Measurements from ENCODE around the gene SEZ6.

Gene SEZ6

DNA sequence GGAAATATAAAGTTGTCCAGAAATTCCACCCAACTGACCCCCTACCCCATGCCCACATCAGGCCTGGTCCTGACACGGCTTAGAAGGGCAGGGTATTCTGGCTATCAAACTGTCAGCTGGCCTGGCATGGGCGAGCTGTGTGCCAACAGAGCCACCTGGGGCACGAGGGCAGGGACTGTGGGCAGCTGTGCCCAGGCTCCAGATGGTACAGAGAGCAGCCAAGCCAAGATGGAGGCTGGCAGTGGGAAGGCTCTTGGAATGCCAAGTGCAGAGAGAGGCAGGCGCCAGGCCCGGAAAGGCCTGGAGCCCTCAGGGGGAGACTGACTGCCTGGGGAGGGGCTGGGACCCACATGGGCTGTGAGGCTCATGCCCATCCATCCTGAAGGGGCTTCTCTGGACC lies 30.2 kb downstream of the SEZ6 start:
- Histone ChIP-seq H2AFZ (ENCODE audit: low read length) (no peak overlapping the region), H3K79me2 (ENCODE audit: low read length) (no peaks in the 10 kb centered on the region), H3K36me3 (replicated peaks; ENCODE audit: insufficient read depth, low read length) (no peaks in the 10 kb centered on the region), H3K9ac (ENCODE audit: low read length) (no peak overlapping the region), H3F3A (ENCODE audit: insufficient read depth, low read length) (no peaks in the 10 kb centered on the region), H4K20me1 (ENCODE audit: insufficient read depth, low read length) (no peaks in the 10 kb centered on the region), H3K9me3 (replicated peaks; ENCODE audit: insufficient read depth, low read length) (no peaks in the 10 kb centered on the region), H3K4me2 (ENCODE audit: low read depth, low read length) (no peak overlapping the region), H3K9me2 (replicated peaks; ENCODE audit: insufficient read depth, low read length) (no peaks in the 10 kb centered on the region), H3K27ac (ENCODE audit: low read length) (no peak overlapping the region), H3K27me3 (replicated peaks; ENCODE audit: insufficient read depth, low read length) (no peaks in the 10 kb centered on the region), H3K4me1 (ENCODE audit: low read length) (no peaks in the 10 kb centered on the region), H3K4me3 (ENCODE audit: low read length) (no peak overlapping the region)
- TF ChIP-seq, protein P1, sequence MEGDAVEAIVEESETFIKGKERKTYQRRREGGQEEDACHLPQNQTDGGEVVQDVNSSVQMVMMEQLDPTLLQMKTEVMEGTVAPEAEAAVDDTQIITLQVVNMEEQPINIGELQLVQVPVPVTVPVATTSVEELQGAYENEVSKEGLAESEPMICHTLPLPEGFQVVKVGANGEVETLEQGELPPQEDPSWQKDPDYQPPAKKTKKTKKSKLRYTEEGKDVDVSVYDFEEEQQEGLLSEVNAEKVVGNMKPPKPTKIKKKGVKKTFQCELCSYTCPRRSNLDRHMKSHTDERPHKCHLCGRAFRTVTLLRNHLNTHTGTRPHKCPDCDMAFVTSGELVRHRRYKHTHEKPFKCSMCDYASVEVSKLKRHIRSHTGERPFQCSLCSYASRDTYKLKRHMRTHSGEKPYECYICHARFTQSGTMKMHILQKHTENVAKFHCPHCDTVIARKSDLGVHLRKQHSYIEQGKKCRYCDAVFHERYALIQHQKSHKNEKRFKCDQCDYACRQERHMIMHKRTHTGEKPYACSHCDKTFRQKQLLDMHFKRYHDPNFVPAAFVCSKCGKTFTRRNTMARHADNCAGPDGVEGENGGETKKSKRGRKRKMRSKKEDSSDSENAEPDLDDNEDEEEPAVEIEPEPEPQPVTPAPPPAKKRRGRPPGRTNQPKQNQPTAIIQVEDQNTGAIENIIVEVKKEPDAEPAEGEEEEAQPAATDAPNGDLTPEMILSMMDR (IDR thresholded peaks at IDR 0.05; ENCODE audit: low read length): no peak
- TF ChIP-seq EZH2phosphoT487 (IDR thresholded peaks at IDR 0.05; ENCODE audit: low read length) (no peak), EZH2 (optimal IDR thresholded peaks at IDR 0.05; ENCODE audit: low read depth, low read length) (no peak)
- no peak for DNase-seq

DNA sequence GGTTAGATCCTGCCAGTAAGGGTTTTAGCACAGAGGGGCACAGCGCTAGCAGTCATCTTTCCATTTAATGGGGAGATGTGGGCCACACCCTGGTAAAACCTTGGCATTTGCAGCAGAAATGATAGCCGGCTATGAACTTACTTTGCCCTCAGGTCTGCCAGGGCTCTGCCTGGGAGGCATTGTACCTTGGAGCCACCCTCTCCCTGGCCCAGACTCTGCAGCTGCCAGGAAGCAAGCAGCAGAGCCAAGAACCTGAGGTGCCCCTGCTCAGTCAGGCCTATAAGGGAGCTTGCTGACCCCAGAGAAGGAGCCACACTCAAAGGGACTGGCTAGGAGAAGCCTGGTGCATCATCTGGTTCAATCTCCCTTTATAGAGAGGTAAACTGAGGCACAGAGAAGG lies 30.8 kb downstream of the SEZ6 start:
- no peaks in the 10 kb centered on the region for H3K27me3 ChIP-seq (replicated peaks; ENCODE audit: insufficient read depth, low read length)
- no peak for DNase-seq
- no peaks in the 10 kb centered on the region for H3K9me3 ChIP-seq (replicated peaks; ENCODE audit: insufficient read depth, low read length)
- H3F3A ChIP-seq (ENCODE audit: insufficient read depth, low read length): no peaks in the 10 kb centered on the region
- H3K79me2 ChIP-seq (ENCODE audit: low read length): no peaks in the 10 kb centered on the region
- H3K4me2 ChIP-seq (ENCODE audit: low read depth, low read length): no peak overlapping the region
- no peak overlapping the region for H3K27ac ChIP-seq (ENCODE audit: low read length)
- H2AFZ ChIP-seq (ENCODE audit: low read length): no peak overlapping the region
- H3K36me3 ChIP-seq (replicated peaks; ENCODE audit: insufficient read depth, low read length): no peaks in the 10 kb centered on the region
- no peaks in the 10 kb centered on the region for H4K20me1 ChIP-seq (ENCODE audit: insufficient read depth, low read length)
- no peak overlapping the region for H3K4me3 ChIP-seq (ENCODE audit: low read length)
- no peak overlapping the region for H3K9ac ChIP-seq (ENCODE audit: low read length)
- H3K9me2 ChIP-seq (replicated peaks; ENCODE audit: insufficient read depth, low read length): no peaks in the 10 kb centered on the region
- H3K4me1 ChIP-seq (ENCODE audit: low read length): peaks cover 5% of the 10 kb centered on the region
- TF ChIP-seq, protein P1 (IDR thresholded peaks at IDR 0.05; ENCODE audit: low read length): no peak
- TF ChIP-seq EZH2phosphoT487 (IDR thresholded peaks at IDR 0.05; ENCODE audit: low read length): no peak
- no peak for TF ChIP-seq EZH2 (optimal IDR thresholded peaks at IDR 0.05; ENCODE audit: low read depth, low read length)

DNA sequence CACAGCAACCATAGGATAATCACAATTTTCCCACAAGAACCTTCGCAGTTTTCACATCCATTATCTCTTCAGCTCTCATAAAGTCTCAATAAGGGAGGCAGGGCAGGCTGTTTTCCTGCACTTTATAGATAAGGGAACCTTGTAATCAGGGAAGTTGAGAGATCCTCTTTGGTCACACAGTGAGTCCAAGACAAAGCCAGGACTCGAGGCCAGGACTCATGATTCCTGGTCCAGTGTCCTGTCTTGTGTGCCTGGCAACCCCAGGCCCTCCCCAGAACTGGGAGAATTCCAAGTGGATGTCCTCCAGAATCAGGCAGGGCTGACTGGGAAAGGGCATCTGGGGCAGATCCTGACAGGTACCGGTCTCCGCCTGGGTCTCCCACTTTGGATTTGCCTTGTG lies 31.4 kb downstream of the SEZ6 start:
- no peak overlapping the region for H3K9ac ChIP-seq (ENCODE audit: low read length)
- no peak overlapping the region for H2AFZ ChIP-seq (ENCODE audit: low read length)
- DNase-seq: no peak
- H3K36me3 ChIP-seq (replicated peaks; ENCODE audit: insufficient read depth, low read length): no peaks in the 10 kb centered on the region
- H3F3A ChIP-seq (ENCODE audit: insufficient read depth, low read length): no peaks in the 10 kb centered on the region
- H3K27me3 ChIP-seq (replicated peaks; ENCODE audit: insufficient read depth, low read length): no peaks in the 10 kb centered on the region
- no peak for TF ChIP-seq EZH2phosphoT487 (IDR thresholded peaks at IDR 0.05; ENCODE audit: low read length)
- TF ChIP-seq, protein P1 (IDR thresholded peaks at IDR 0.05; ENCODE audit: low read length): no peak
- no peak for TF ChIP-seq EZH2 (optimal IDR thresholded peaks at IDR 0.05; ENCODE audit: low read depth, low read length)
- no peak overlapping the region for H3K27ac ChIP-seq (ENCODE audit: low read length)
- peaks cover 9% of the 10 kb centered on the region for H3K4me1 ChIP-seq (ENCODE audit: low read length)
- H3K4me3 ChIP-seq (ENCODE audit: low read length): no peak overlapping the region
- no peaks in the 10 kb centered on the region for H3K79me2 ChIP-seq (ENCODE audit: low read length)
- H4K20me1 ChIP-seq (ENCODE audit: insufficient read depth, low read length): no peaks in the 10 kb centered on the region
- no peaks in the 10 kb centered on the region for H3K9me2 ChIP-seq (replicated peaks; ENCODE audit: insufficient read depth, low read length)
- H3K9me3 ChIP-seq (replicated peaks; ENCODE audit: insufficient read depth, low read length): no peaks in the 10 kb centered on the region
- H3K4me2 ChIP-seq (ENCODE audit: low read depth, low read length): no peak overlapping the region

Data from MM.1S (cell line).